Loucy (cell line): ENCODE data around the gene IL1RAPL2.

Experiments
- H2AFZ ChIP-seq: fragments of 200-600 bp; sonication (generic); 2 replicates; pipeline ENCODE4 v1.6.0; 2016; ENCODE audit warnings: antibody characterized with exemption, mild to moderate bottlenecking, low read length, moderate library complexity
- H3F3A ChIP-seq: fragments of 200-600 bp; 2 replicates; pipeline ENCODE4 v1.6.0; 2016; ENCODE audit warnings: antibody characterized with exemption, low read depth, mild to moderate bottlenecking
- H3K27me3 ChIP-seq: fragments of 200-600 bp; sonication (generic); 2 replicates; pipeline ENCODE4 v1.6.1; 2014; ENCODE audit warnings: low read length, mild to moderate bottlenecking; ENCODE audit not compliant: insufficient read depth, poor library complexity, severe bottlenecking
- H3K36me3 ChIP-seq: fragments of 200-600 bp; sonication (generic); 2 replicates; pipeline ENCODE4 v1.6.1; 2016; ENCODE audit warnings: low read length; ENCODE audit not compliant: insufficient read depth
- H3K4me1 ChIP-seq: fragments of 200-600 bp; sonication (generic); 2 replicates; pipeline ENCODE4 v1.5.1; 2014; ENCODE audit warnings: low read length, mild to moderate bottlenecking; ENCODE audit not compliant: insufficient read depth, poor library complexity, severe bottlenecking
- H3K4me2 ChIP-seq: fragments of 200-600 bp; sonication (generic); 2 replicates; pipeline ENCODE4 v1.6.0; 2014; ENCODE audit warnings: antibody characterized with exemption, low read length, low read depth, mild to moderate bottlenecking; ENCODE audit not compliant: poor library complexity, severe bottlenecking
- H3K4me3 ChIP-seq: fragments of 200-600 bp; sonication (generic); 2 replicates; pipeline ENCODE4 v1.5.1; 2014; ENCODE audit warnings: low read length, mild to moderate bottlenecking, mixed read lengths; ENCODE audit not compliant: poor library complexity, severe bottlenecking
- H3K79me2 ChIP-seq: fragments of 200-600 bp; sonication (generic); 2 replicates; pipeline ENCODE4 v1.6.1; 2014; ENCODE audit warnings: low read length; ENCODE audit not compliant: insufficient read depth
- H3K9ac ChIP-seq: fragments of 200-600 bp; sonication (generic); 2 replicates; pipeline ENCODE4 v1.6.0; 2014; ENCODE audit warnings: mild to moderate bottlenecking, low read depth, low read length, moderate library complexity; ENCODE audit not compliant: poor library complexity, severe bottlenecking
- H3K9me2 ChIP-seq: fragments of 200-600 bp; sonication (generic); replicated peaks from 2 replicates; pipeline ENCODE4 v1.6.1; 2016; ENCODE audit warnings: low read depth, low read length, mixed read lengths
- H3K9me3 ChIP-seq: fragments of 200-600 bp; sonication (generic); 2 replicates; pipeline ENCODE4 v1.6.1; 2014; ENCODE audit warnings: mild to moderate bottlenecking, antibody characterized with exemption, low read length, low read depth; ENCODE audit not compliant: insufficient read depth
- H4K20me1 ChIP-seq: fragments of 200-600 bp; sonication (generic); 2 replicates; pipeline ENCODE4 v1.6.0; 2014; ENCODE audit warnings: antibody characterized with exemption, low read length, mild to moderate bottlenecking; ENCODE audit not compliant: insufficient read depth, poor library complexity, severe bottlenecking
- EZH2phosphoT487 ChIP-seq: fragments of 200-600 bp; IDR thresholded peaks from 2 replicates; pipeline ENCODE4 v1.6.1; 2018; ENCODE audit warnings: antibody characterized with exemption, mild to moderate bottlenecking, moderate library complexity, borderline replicate concordance
- TF ChIP-seq, protein P1 (sequence below): fragments of 200-600 bp; sonication (generic); conservative IDR thresholded peaks from 2 replicates; pipeline ENCODE4 v1.5.1; 2014; ENCODE audit warnings: mild to moderate bottlenecking, antibody characterized with exemption, low read length

IL1RAPL2 gene

DNA sequence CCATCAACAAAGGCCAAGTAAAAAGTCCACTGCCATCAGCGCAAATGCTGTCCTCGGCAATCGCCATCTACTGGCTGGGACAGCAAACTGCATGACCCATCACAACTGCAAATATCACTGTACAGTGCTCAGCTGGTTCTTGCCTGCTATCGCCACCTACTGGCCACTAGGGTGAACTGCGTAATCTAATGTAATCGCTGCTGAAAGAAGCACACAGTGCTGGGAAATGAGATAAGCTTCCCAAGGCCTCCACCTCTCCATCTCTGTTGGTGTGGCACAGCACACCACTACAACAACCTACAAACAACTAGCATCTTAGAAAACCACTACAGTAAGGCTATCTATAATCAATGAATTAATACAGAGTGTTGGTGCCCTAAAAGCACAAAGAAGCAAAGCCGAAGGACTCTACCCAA lies 356.2 kb downstream of the IL1RAPL2 start:
- Histone ChIP-seq H3F3A (no peaks in the 10 kb centered on the region), H3K79me2 (no peaks in the 10 kb centered on the region)

GRCh38 chrX:104929324-104929723 lies 363.3 kb downstream of the IL1RAPL2 start:
- H3K4me3 ChIP-seq = no peak overlapping the region
- H3K79me2 ChIP-seq = no peaks in the 10 kb centered on the region
- H3K36me3 ChIP-seq = no peaks in the 10 kb centered on the region
- H3K4me1 ChIP-seq = no peaks in the 10 kb centered on the region
- H4K20me1 ChIP-seq = no peaks in the 10 kb centered on the region
- TF ChIP-seq EZH2phosphoT487 = no peak
- TF ChIP-seq, protein P1, sequence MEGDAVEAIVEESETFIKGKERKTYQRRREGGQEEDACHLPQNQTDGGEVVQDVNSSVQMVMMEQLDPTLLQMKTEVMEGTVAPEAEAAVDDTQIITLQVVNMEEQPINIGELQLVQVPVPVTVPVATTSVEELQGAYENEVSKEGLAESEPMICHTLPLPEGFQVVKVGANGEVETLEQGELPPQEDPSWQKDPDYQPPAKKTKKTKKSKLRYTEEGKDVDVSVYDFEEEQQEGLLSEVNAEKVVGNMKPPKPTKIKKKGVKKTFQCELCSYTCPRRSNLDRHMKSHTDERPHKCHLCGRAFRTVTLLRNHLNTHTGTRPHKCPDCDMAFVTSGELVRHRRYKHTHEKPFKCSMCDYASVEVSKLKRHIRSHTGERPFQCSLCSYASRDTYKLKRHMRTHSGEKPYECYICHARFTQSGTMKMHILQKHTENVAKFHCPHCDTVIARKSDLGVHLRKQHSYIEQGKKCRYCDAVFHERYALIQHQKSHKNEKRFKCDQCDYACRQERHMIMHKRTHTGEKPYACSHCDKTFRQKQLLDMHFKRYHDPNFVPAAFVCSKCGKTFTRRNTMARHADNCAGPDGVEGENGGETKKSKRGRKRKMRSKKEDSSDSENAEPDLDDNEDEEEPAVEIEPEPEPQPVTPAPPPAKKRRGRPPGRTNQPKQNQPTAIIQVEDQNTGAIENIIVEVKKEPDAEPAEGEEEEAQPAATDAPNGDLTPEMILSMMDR = no peak
- H3K9me3 ChIP-seq = no peaks in the 10 kb centered on the region
- H3K27me3 ChIP-seq = no peaks in the 10 kb centered on the region
- H3F3A ChIP-seq = no peaks in the 10 kb centered on the region
- no peak overlapping the region for H2AFZ ChIP-seq
- no peak overlapping the region for H3K4me2 ChIP-seq
- no peaks in the 10 kb centered on the region for H3K9me2 ChIP-seq
- H3K9ac ChIP-seq = no peak overlapping the region

More for the DNA sequence above, 356.2 kb downstream of the IL1RAPL2 start:
- Histone ChIP-seq H3K4me2 (no peak overlapping the region), H3K36me3 (no peaks in the 10 kb centered on the region), H3K9me2 (no peaks in the 10 kb centered on the region), H3K9ac (no peak overlapping the region), H3K9me3 (no peaks in the 10 kb centered on the region), H3K4me3 (no peak overlapping the region), H2AFZ (no peak overlapping the region), H3K4me1 (no peaks in the 10 kb centered on the region), H3K27me3 (no peaks in the 10 kb centered on the region), H4K20me1 (no peaks in the 10 kb centered on the region)
- TF ChIP-seq EZH2phosphoT487 = no peak
- TF ChIP-seq, protein P1 = peak; percentile 88

DNA sequence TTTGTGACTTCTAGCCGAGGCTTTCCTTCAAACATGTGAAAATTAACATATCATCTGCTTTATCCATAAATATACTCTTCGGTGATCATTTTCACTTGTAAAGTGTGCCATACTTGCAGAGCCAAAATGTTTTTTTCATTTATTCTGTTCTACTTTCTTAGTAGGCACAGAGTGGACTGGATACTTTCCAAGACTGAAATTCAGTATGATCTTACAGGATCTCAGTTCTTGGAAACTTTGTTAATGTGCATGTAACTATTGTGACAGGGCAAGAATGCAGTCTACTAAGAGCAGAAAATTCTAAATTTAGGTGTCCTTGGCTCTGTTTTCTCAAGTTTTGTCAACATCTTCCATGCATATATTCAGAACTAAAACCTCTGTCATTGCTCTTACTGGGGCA lies 369.6 kb downstream of the IL1RAPL2 start:
- H3K4me3 ChIP-seq = no peak overlapping the region
- H3K4me1 ChIP-seq = no peaks in the 10 kb centered on the region
- no peak overlapping the region for H3K4me2 ChIP-seq
- no peak overlapping the region for H2AFZ ChIP-seq
- no peaks in the 10 kb centered on the region for H3K9me3 ChIP-seq
- H4K20me1 ChIP-seq = no peaks in the 10 kb centered on the region
- no peaks in the 10 kb centered on the region for H3K36me3 ChIP-seq
- TF ChIP-seq, protein P1 = no peak
- TF ChIP-seq EZH2phosphoT487 = no peak
- no peak overlapping the region for H3K9ac ChIP-seq
- H3K79me2 ChIP-seq = no peaks in the 10 kb centered on the region
- H3K27me3 ChIP-seq = no peaks in the 10 kb centered on the region
- H3F3A ChIP-seq = no peaks in the 10 kb centered on the region
- no peaks in the 10 kb centered on the region for H3K9me2 ChIP-seq
